Tongue (tissue), 2 donors: ENCODE measurements around the gene SLC25A26. TPM values are rescaled to one million over a fixed set of nuclear protein-coding genes. Genes with fewer than 3 reads are reported as not detected.
A peak's percentile ranks its signal among the peaks of the same experiment; 100 is the strongest.
"Not testable (repeated sequence)": the region's sequence is repeated elsewhere in the genome, so short reads cannot be mapped to it uniquely, and the experiment has no call there.

ENCODE experiments used
- DNase-seq: peaks from one replicate; pipeline ENCODE4 v3.0.0-alpha.2; 2015
- total RNA-seq: library from RNA; depleted of rRNA; stranded (reverse); fragments of >200 nt; gene quantifications from one replicate; pipeline ENCODE4 v1.2.3, GENCODE V29; 2014

SLC25A26 gene
- total RNA-seq, 1 donor from 2014 or later: 27.4 TPM

- DNase-seq: peak; percentile 78
Measured at GRCh38 chr3:66270288-66270687, 49.5 kb downstream of the SLC25A26 start.

- DNase-seq: peak; percentile 80
Measured at GRCh38 chr3:66270701-66271100, 49.9 kb downstream of the SLC25A26 start.

GRCh38 chr3:66271231-66271630, 50.4 kb downstream of the SLC25A26 start:
- DNase-seq: no peak

- no peak for DNase-seq
Measured at GRCh38 chr3:66272016-66272415, 51.2 kb downstream of the SLC25A26 start.

- not testable (repeated sequence) for DNase-seq
Measured at GRCh38 chr3:66274837-66275236, 54.0 kb downstream of the SLC25A26 start.

- DNase-seq: peak; percentile 94
Measured at GRCh38 chr3:66276705-66277274, 56.0 kb downstream of the SLC25A26 start.

- DNase-seq: no peak
Measured at GRCh38 chr3:66279168-66279567, 58.4 kb downstream of the SLC25A26 start.

GRCh38 chr3:66280304-66280703, 59.5 kb downstream of the SLC25A26 start:
- no peak for DNase-seq

GRCh38 chr3:66291922-66292321, 71.1 kb downstream of the SLC25A26 start:
- not testable (repeated sequence) for DNase-seq

GRCh38 chr3:66297260-66297873, 76.6 kb downstream of the SLC25A26 start:
- peak; percentile 38 for DNase-seq

- DNase-seq: peak; percentile 82
Measured at GRCh38 chr3:66297900-66298299, 77.1 kb downstream of the SLC25A26 start.

GRCh38 chr3:66298591-66298990, 77.8 kb downstream of the SLC25A26 start:
- DNase-seq: peak; percentile 25

GRCh38 chr3:66299085-66299484, 78.3 kb downstream of the SLC25A26 start:
- DNase-seq: not testable (repeated sequence)

- peak; percentile 50 for DNase-seq
Measured at GRCh38 chr3:66299891-66300290, 79.1 kb downstream of the SLC25A26 start.

- no peak for DNase-seq
Measured at GRCh38 chr3:66302288-66302687, 81.5 kb downstream of the SLC25A26 start.

- DNase-seq: no peak
Measured at GRCh38 chr3:66303491-66303901, 82.7 kb downstream of the SLC25A26 start.

- DNase-seq: no peak
Measured at GRCh38 chr3:66304293-66304692, 83.5 kb downstream of the SLC25A26 start.

GRCh38 chr3:66306086-66306485, 85.3 kb downstream of the SLC25A26 start:
- DNase-seq: not testable (repeated sequence)

GRCh38 chr3:66306991-66307390, 86.2 kb downstream of the SLC25A26 start:
- DNase-seq: not testable (repeated sequence)

GRCh38 chr3:66312039-66312438, 91.2 kb downstream of the SLC25A26 start:
- DNase-seq: no peak

- DNase-seq: no peak
Measured at GRCh38 chr3:66314455-66314854, 93.7 kb downstream of the SLC25A26 start.

- DNase-seq: peak; percentile 17
Measured at GRCh38 chr3:66317750-66318376, 97.1 kb downstream of the SLC25A26 start.

GRCh38 chr3:66320390-66320789, 99.6 kb downstream of the SLC25A26 start:
- no peak for DNase-seq

GRCh38 chr3:66322436-66322835, 101.6 kb downstream of the SLC25A26 start:
- DNase-seq: no peak
